GM21360 (cell line): ENCODE measurements around the gene ZBBX.
A peak's percentile ranks its signal among the peaks of the same experiment; 100 is the strongest.
"Not testable (repeated sequence)": the region's sequence is repeated elsewhere in the genome, so short reads cannot be mapped to it uniquely, and the experiment has no call there.

ENCODE experiments used
- ATAC-seq: cut with Tn5 transposase; IDR thresholded peaks from one replicate; pipeline ENCODE4 v1.9.1; 2021; ENCODE audit warnings: mild to moderate bottlenecking, moderate library complexity; ENCODE audit not compliant: unreplicated experiment

ZBBX gene, protein sequence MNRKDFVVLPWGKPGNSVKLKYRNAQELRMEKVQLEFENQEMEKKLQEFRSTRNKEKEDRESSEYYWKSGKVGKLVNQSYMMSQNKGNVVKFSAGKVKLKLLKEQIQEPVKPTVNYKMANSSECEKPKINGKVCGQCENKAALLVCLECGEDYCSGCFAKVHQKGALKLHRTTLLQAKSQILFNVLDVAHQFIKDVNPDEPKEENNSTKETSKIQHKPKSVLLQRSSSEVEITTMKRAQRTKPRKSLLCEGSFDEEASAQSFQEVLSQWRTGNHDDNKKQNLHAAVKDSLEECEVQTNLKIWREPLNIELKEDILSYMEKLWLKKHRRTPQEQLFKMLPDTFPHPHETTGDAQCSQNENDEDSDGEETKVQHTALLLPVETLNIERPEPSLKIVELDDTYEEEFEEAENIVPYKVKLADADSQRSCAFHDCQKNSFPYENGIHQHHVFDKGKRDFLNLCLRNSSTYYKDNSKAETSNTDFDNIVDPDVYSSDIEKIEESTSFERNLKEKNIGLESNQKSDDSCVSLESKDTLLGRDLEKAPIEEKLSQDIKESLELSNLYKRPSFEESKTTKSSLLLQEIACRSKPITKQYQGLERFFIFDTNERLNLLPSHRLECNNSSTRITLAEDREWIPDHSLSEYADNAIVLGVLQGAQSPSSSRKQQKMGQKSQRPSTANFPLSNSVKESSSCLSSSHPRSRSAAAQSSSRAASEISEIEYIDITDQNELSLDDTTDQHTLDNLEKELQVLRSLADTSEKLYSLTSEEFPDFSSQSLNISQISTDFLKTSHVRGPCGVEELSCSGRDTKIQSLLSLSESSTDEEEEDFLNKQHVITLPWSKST

DNA sequence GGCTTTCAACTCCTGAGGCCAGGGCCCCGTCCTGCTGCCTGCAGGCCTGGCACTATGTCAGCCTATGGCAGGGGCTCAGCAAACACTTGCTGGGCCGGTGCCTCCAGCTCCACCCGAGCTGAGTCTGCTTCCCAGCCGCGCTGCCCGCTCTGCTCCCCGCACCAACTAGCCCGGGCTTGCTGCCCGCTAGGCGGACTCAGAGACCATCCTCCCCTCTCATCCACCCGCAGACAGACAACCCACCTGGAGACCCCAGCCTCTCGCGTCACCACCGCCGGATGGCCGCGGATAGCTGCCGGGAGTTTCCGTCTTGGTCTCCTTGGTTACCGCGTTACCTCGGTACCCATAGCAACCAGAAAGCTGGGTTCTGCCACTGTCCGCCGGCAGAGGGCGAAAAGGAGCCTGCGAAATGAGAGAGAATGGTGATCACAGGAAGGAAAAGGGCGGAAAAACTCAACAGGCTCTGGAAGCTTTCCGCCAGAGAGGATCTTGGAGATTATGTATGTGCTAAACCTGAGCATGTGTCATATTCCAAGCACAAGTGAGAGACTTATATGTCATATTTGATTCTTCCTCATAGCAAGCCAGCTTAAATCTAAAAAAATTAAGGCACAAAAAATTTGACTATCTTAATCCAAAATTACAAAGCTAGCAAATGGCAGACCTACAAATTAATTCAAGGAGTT lies at the start of gene ZBBX:
Gene ZBBX (minus strand): TSS at position 294 of the 686 bp plus-strand sequence. CDS start 7,396 bp downstream, outside the sequence.
- ATAC-seq, result peak; percentile 100

DNA sequence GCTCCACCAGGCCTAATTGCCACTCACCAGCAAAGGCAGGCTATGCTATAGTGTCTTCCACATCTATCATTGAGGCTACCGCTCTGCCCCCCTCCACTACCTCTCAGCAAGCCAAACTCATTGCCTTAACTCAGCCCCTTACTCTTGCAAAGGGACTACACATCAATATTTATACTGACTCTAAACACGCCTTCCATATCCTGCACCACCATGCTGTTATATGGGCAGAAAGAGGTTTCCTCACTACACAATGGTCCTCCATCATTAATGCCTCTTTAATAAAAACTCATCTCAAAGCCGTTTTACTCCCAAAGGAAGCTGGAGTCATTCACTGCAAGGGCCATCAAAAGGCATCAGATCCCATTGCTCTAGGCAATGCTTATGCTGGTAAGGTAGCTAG lies 46.9 kb upstream of the ZBBX start:
- ATAC-seq, result not testable (repeated sequence)

DNA sequence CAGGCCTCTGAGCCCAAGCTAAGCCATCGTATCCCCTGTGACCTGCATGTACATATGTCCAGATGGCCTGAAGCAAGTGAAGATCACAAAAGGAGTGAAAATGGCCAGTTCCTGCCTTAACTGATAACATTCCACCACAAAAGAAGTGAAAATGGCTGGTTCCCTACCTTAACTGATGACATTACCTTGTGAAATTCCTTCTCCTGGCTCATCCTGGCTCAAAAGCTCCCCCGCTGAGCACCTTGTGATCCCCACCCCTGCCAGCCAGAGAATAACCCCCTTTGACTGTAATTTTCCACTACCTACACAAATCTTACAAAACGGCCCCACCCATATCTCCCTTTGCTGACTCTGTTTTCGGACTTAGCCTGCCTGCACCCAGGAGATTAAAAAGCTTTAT lies 42.3 kb upstream of the ZBBX start:
- ATAC-seq, result not testable (repeated sequence)

- no peak for ATAC-seq
These were observed 29.5 kb upstream of the ZBBX start for GRCh38 chr3:167409611-167410010.

- peak; percentile 83 for ATAC-seq
These were observed 26.9 kb upstream of the ZBBX start for GRCh38 chr3:167406876-167407492.

DNA sequence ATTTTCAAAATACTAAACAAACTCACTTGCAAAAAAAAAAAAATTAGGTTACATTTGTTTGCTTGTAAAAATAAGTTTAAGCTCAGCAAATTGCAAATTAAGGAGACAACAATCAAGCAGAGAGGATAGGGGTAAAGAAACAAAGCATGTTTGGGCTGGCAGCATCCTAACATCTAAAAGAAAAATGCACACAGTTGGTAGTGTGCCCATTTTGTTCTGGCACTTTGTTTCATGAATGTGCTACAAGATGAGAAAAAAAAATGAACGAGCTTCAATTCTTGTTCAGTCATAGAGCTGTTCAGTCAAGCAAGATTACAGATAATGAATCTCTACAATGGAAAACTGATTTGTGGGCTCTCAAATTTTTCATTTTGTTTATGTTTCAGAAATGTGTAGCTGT lies 17.7 kb upstream of the ZBBX start:
- ATAC-seq, result no peak

DNA sequence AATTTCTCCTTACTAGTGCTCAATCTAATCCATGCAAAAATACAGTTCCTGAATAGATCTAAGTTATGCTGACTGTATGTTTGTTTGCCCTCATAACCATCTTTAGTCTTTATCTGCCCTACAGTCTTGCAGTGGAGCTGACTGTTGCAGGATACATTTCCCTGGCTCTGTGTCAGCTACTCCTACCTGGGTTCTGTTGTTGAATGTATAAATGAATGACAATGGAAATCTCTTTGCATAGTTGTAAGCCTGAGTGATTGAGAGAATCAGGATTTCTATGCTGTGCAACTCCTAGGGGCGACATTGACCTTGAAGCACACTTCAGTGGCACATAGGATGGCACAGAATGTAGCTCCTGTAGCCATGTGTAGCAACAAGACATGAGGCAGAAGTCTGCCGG lies 16.0 kb upstream of the ZBBX start:
- no peak for ATAC-seq

- no peak for ATAC-seq
These were observed 13.9 kb upstream of the ZBBX start for GRCh38 chr3:167394003-167394402.

DNA sequence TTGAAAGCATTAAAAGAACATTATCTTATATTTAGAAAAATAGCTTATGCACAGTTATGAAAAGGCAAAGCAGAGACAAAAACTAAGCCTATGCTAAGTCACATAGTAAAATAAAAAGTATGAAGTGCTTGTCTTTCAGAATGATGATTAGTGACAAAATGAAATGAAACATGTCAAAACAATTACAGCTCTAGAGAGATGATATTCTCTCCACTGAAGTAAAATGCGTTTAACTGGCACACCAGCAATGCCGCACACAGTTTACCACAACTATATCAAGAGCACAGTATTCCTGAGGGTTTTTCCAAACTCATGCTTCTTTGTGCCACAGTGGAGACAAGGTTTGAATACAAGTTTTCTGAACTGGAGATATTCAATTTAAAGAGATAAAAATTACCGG lies 2.1 kb upstream of the ZBBX start:
- no peak for ATAC-seq

- no peak for ATAC-seq
These were observed 4.6 kb downstream of the ZBBX start for GRCh38 chr3:167375478-167375877.

DNA sequence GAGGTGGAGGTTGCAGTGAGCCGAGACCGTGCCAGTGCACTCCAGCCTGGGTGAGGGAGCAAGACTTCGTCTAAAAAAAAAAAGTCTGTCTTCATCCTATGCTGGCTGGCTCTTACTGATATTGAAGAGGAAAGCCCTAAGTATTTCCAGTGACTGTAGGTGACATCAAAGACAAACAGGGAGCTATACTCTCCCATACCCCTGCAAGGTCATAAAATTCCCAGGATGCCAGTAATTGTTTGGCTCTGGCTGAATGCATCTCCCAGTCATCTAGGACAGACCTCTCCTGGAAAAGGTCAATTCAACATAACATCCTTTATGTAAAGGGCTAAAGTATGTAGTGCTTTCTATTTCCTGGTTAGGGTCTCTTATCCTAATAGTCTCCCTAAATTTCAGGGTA lies 8.0 kb downstream of the ZBBX start:
- ATAC-seq, result no peak

DNA sequence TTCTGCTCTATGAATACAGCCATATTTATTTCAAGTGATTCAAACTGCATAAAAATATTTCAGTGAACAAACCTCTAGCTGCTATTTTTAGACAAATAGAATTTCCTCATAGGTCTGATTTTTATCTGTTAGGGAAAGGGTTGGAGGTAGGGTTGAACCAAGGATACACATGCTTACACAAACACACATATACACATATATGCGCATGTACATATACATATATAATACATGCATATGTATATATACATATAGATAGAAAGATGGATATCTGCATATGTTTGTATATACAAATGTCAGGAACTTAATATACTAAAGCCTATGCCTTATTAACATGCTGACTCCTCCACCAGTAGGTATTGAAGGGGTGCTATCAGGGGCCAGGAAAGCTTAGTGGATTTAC lies 18.1 kb downstream of the ZBBX start:
- ATAC-seq, result no peak

GRCh38 chr3:167361306-167361705 lies 18.8 kb downstream of the ZBBX start:
- no peak for ATAC-seq

- no peak for ATAC-seq
These were observed 24.7 kb downstream of the ZBBX start for GRCh38 chr3:167355446-167355845.

DNA sequence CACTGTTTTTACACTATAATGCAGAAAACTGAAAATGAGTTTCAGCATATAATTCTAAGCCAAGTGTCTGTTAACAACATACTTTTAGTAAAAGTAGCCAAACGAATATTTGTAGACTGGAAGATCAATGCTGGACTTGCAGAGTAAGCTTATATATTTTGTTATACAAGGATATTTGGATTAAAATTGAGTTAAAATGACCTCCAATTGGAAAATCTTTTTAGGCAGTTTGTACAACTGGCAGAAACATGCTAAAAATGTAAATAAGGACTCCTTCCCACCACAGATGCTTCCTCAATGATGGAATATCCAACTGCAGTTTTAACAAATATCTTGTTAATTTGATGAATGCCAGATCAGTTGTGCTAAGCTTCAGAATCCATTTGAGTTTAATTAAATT lies 25.3 kb downstream of the ZBBX start:
- ATAC-seq, result no peak

DNA sequence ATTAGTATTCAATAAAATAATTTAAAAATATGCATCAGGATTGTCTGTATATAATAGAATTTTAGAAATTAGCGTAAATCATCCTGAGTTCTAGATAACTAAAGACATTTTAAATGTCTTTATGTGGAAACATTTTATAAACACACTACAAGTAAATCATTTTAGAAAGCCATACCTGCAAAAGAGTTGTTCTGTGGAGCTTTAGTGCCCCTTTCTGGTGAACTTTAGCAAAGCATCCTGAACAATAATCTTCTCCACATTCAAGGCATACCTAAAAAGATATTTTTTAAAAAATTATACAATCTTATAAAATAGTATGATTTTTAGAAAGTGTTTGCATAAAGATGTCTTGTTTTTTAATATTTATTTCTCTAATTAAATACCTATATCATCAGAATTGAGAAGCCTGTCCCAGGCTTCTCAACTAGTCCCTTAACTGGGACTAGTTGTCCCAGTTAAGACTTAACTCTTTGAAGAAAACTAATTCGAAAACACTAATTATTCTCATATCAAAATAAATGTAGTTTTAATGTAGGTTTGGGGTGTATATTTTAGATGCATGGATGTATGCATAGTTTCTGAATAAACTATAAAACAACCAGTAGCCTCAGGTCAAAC lies 29.7 kb downstream of the ZBBX start:
- ATAC-seq, result no peak

- no peak for ATAC-seq
These were observed 33.9 kb downstream of the ZBBX start for GRCh38 chr3:167346171-167346570.

DNA sequence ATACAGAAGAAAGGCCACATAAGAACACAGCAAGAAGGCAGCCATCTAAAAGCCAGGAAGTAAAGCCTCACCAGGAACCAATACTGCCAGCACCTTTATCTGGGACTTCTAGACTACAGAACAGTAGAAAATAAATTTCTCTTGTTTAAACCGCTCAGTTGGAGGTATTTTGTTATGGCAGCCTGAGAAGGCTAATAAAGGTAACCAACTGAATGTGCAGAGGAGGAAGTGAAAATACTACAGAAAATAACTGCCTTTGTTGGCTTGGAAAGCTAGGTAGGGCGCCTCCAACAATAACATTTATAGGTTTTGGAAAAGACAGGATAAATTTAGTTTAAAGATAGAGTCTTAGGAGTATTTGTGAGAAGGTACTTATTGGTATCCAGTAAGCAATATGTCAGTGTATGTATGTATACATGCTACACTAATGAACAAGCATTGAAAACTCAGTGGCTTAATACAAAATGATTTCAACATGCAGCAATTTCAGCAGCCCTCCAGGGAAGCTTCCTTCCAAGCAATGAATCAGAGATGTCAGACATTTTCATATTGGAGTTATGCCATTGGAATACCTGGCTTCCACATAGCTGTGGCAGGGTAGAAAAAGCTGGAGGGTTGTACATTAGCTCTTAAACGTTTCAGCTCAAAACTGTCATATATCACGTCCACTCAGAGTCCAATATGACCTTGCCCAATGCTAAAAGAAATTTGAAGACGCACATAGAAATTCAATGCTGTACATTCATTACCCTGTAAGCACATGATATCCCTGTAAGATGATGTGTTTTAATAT lies 48.9 kb downstream of the ZBBX start:
- no peak for ATAC-seq

DNA sequence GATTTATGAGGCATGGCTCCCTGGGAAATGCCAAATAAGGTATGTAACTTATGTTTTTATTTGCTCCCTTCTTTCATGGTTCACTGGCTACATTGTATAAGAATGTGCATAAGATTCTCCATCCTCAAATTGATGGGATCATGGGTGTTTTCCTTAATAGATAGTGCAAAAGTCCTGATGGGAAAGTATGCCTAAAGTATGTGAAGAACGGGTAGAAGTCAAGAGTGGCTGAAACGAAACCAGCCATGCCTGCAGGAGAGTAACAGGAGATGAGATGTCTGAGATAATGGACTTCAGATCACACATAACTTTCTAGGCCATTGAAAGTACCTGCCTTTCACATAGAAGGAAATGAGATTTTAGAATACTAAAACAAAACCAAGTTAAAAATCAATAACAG lies 56.5 kb downstream of the ZBBX start:
- ATAC-seq, result no peak
